WI38 (cell line): ENCODE results near the gene SLC16A13.
A peak's percentile ranks its signal among the peaks of the same experiment; 100 is the strongest.
"Not testable (repeated sequence)": the region's sequence is repeated elsewhere in the genome, so short reads cannot be mapped to it uniquely, and the experiment has no call there.

Source experiments
- H3K4me3 ChIP-seq: 2 replicates; pipeline ENCODE4 v1.5.1; 2011; ENCODE audit warnings: low read depth, mild to moderate bottlenecking, control low read depth, low read length
- CTCF ChIP-seq: IDR thresholded peaks from 2 replicates; pipeline ENCODE4 v1.5.1; 2012; ENCODE audit warnings: low read depth, mild to moderate bottlenecking, control low read depth, low read length

The SLC16A13 gene

GRCh38 chr17:7035591-7036368 is at the start of gene SLC16A13:
SLC16A13 (plus strand) TSS chr17:7036015; CDS start chr17:7036383, 368 bp downstream.
- H3K4me3 ChIP-seq: peak within 1 kb of the TSS; percentile 74

GRCh38 chr17:6986676-6987075 is 49.1 kb upstream of the SLC16A13 start:
- H3K4me3 ChIP-seq: no peak overlapping the region
- no peak for TF ChIP-seq CTCF

More at GRCh38 chr17:7035591-7036368, at the start of gene SLC16A13:
- no peak for TF ChIP-seq CTCF

GRCh38 chr17:6989779-6990178 is 46.0 kb upstream of the SLC16A13 start:
- H3K4me3 ChIP-seq: no peak overlapping the region
- TF ChIP-seq CTCF: no peak

GRCh38 chr17:6993613-6994056 is 42.2 kb upstream of the SLC16A13 start:
- not testable (repeated sequence) for H3K4me3 ChIP-seq

GRCh38 chr17:6994118-6994598 is 41.7 kb upstream of the SLC16A13 start:
- no peak for TF ChIP-seq CTCF
- H3K4me3 ChIP-seq: no peak overlapping the region

- no peak for TF ChIP-seq CTCF
- H3K4me3 ChIP-seq: no peak overlapping the region
Measured at GRCh38 chr17:6994666-6995256, 41.1 kb upstream of the SLC16A13 start.

- no peak for TF ChIP-seq CTCF
- H3K4me3 ChIP-seq: no peak within 1 kb of the TSS
Measured at GRCh38 chr17:6995500-6996255, 40.1 kb upstream of the SLC16A13 start, which contains the start of gene ALOX12. ALOX12 (plus strand) TSS chr17:6996049; CDS start chr17:6996118, 69 bp downstream.
